ENCODE measurements around the gene VPS51. TPM values are rescaled to one million over a fixed set of nuclear protein-coding genes. Genes with fewer than 3 reads are reported as not detected.

Gene VPS51
- 158 and 214 TPM in 2 replicates for total RNA-seq
- polyA plus RNA-seq (2012), result 71.6 TPM

DNA sequence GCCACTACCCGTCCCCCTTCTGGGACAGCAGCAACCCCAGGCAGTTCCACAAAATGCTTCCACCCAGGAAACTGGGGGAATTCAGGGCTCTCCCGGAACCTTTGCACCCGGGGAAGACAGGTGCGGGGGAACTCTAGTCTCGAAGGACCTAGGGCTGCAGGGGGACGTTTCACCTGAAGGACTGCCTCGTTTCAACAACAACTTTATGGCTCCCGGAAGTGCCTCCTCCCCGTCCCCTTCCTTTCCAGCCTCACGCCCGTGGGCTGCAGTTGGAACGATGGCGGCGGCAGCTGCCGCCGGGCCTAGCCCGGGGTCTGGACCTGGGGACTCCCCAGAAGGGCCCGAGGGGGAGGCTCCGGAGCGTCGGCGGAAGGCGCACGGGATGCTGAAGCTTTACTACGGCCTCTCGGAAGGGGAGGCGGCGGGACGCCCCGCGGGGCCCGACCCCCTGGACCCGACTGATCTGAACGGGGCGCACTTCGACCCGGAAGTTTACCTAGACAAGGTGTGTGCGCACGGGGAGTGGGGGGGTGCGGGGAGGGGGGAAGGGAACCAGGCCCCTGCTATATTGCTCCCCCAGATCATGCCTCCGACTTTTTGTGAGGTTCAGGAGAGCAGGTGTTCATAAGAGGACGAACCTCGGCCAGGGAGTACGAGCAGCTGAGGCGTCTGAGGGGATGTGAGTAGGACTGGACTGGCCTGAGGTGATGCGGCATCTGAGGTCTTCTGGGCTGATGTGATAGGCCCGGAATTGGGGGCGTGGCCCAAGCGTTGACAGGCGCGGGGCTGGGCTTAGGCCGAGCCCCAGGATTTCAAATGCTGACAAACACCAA is at the start of gene VPS51:
TSS of gene VPS51 (plus strand) at position 241 of the 833 bp plus-strand sequence. CDS start at position 278, 37 bp downstream.
- DNase-seq (ENCODE audit: low read depth), result peak; percentile 90

DNA sequence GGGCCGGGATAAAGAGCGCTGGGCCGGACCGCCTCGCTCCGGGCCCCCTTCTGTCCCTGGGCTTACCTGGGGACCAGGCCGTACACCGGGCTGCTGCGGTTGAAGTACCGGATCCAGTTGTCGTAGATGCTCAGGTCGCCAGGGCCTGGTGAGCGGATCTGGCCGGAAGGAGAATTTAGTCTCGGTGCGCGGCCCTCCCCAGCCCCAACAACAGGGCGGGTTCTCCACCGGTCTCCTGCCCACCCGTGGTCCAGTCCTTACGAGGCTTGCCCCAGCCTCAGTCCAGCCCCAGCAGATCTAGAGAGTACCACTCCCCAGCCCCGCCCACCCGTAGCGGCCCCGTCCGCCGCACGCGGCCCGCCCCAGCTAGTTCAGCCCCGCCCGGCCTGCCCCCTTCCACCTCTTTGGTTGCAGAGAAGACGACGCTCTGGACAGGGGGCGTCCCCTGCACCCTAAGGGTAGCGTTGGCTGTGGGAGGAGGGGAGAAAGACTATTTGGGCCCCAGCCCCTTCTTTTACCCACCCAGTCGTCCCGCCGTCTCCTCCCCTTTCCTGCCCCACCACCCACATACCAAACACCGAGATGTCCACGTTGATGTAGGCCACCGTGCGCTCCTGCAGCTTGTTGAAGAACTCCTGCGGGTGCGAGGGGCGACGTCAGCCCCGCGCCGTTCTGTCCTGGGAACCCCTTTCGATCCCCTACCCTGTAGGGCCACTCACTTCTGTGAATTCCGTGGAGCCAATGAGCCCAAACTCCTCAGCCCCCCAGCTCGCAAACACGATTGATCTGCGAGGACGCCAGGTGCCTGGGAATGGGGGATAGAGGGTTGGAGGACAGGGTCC is 48.2 kb upstream of the VPS51 start:
- no peak for DNase-seq (ENCODE audit: low read depth)

DNA sequence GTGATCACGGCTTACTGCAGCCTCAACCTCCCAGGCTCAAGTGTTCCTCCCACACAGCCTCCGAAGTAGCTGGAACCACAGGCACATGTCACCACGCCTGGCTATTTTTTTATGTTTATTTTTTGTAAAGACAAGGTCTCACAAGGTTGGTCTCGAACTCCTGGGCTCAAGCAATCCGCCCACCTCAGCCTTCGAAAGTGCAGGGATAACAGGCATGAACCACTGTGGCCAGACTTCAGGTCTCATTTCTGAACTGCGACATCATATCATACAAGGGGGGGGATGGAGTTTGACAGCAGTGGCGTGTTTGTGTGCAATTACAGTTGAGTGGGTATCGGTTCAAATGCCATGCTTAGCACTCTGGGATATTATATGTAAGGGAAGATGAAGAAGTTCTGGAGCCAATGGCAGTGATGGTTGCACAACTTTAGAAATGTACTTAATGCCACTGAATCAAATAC is 44.6 kb upstream of the VPS51 start:
- no peak for DNase-seq (ENCODE audit: low read depth)

DNA sequence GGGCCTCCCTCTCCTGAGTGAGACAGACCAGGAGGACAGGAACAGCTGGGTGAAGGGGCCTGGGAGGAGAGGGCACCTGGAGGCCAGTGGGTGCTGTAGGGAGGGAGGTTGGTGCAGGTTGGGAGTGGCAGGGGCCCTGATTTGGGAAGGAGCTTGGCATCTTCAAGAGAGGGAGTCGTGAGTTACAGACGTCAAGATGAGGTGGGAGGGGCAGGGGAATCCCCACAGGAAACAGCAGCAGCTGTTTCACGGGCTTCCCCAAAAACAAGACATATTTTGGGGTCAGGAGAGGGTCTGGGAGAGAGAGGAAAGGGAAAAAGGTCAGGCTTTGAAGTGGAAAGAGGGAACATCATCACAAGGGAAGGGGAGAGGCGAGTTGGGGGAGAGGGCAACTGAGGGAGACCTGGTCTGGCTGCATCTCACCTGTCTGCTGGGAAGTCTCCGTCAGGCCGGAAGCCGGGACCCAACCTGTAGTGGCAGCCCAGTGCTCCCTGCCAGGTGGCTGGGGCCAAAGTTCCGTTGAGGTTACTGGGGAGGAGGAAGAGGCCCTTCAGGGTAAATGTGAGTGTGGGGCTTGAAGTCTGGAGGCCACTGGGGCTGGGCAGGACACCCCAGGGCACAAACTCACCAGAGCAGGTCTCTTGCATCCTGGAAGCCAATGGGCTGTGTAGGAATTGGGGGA is 42.0 kb upstream of the VPS51 start:
- DNase-seq (ENCODE audit: low read depth), result no peak

DNA sequence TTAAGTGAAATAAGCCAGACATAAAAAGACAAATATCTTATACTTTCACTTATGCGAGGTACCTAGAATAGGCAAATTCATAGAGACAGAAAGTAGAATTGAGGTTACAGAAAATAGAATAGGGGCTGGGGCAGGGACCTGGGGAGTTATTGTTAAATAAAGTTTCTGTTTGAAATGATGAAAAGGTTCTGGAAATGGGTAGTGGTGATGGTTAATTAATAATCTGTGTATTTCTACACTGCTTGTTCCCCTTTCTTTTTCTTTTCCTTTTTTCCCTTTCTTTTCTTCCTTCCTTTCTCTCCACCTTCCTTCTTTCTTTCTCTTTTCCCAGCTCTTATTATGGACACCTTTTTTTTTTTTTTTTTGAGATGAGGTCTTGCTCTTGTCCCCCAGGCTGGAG is 40.5 kb upstream of the VPS51 start:
- no peak for DNase-seq (ENCODE audit: low read depth)

- DNase-seq (ENCODE audit: low read depth), result no peak
These were observed 39.0 kb upstream of the VPS51 start for GRCh38 chr11:65056999-65057398.

DNA sequence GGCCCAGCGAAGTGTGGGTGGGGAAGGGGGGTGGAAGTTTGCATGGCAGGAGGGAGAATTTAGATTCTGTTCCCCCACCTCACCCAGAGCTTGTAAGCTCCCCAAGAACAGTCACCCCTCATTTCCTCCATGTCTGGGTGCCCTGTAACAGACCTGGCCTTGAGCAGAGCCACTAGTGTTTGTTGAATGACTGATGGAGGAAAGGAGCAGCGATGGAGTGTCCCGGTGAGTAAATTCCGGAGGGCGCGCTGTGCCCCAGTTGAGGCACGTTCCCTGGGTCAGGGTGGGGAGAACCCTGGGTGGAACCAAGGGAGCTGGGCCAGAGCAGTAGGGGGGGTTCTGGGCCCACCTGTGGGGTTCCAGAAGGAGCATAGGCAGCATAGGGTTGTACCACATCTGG is 38.5 kb upstream of the VPS51 start:
- no peak for DNase-seq (ENCODE audit: low read depth)

- DNase-seq (ENCODE audit: low read depth), result no peak
These were observed 38.0 kb upstream of the VPS51 start for GRCh38 chr11:65058012-65058411.

- DNase-seq (ENCODE audit: low read depth), result no peak
These were observed 37.5 kb upstream of the VPS51 start, which contains the start of gene NAALADL1 for GRCh38 chr11:65058419-65059054. NAALADL1 (minus strand) TSS chr11:65058553; CDS start chr11:65058521, 32 bp downstream.

DNA sequence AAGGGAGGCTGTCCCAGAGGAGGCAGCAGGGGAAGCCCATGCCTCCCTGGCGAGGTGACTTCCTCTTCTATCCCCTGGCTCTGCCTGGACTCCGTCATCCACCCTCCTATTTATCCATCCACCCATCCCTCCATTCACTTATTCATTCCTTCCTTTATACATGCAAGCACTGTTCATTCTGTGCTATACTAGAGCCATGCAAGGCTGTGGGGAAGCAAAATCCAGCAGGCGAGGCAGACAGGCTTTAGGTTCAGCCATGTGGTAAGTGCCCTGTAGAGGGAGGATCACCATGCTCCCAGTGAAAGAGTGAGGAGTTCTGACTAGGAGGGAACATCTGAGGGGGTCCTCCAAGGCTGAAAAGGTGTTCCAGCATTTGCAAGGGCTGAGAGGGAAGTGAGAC is 36.5 kb upstream of the VPS51 start:
- no peak for DNase-seq (ENCODE audit: low read depth)

DNA sequence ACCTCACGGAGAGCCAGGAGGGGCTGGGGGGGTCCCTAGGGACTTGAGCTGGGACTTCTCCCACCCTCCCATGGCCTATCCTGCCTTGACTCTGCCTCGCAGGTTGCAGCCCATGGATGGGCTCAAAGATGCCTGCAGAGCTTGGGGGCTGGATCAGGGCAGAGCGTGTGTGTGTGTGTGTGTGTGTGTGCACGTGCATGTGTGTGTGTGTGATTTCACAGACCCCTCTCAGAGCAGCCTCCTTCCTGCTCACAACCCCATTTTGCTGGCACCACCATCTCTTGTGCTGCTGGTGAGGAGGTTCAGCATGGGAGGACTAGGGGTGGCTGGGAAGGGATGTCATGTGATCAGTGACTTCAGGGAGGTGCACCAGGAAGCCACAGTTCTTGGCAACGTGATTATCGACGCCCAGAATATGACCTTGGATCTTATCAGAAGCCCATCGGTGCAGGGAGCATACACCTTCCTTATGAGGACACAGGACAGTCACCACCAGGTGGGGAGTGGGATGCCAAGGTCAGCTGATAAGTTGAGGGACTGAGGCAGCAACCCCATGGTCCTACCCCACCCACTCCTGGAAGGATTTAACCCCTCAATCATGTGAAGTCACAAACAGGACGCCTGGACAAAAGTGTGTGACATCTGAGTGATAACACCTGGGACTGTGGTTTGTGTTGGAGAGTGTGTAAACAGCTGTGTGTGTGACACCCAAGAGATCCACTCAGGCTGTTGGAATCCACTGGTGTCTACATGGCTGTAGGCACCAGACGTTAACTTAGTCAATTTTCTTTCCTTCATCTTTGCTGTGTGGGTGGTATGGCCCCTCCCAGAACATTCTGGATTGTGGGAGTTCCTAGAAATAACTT is 35.8 kb upstream of the VPS51 start:
- peak; percentile 18 for DNase-seq (ENCODE audit: low read depth)

- DNase-seq (ENCODE audit: low read depth), result no peak
These were observed 35.1 kb upstream of the VPS51 start for GRCh38 chr11:65060913-65061408.

DNA sequence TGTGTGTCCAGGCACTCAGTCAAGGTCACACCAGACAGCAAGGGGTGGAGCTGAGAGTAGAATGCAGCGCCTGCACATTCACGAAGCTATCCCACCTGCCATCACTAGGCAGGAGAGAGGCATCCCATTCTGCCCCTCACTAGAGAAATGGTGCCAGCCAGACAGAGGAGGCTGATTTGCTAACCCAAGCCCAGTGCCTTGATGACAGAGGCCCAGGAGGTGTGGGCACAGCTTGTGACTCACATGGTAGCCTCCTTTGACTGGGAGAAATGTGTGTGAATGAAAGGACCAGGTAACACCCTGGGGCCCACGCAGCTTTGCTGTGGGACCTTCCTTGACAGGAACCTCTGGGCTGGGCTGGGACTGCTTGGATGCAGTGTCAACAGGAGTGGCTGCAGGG is 32.5 kb upstream of the VPS51 start:
- DNase-seq (ENCODE audit: low read depth), result no peak

- DNase-seq (ENCODE audit: low read depth), result no peak
These were observed 31.2 kb upstream of the VPS51 start for GRCh38 chr11:65064847-65065240.

GRCh38 chr11:65065851-65066250 is 30.2 kb upstream of the VPS51 start:
- no peak for DNase-seq (ENCODE audit: low read depth)

DNA sequence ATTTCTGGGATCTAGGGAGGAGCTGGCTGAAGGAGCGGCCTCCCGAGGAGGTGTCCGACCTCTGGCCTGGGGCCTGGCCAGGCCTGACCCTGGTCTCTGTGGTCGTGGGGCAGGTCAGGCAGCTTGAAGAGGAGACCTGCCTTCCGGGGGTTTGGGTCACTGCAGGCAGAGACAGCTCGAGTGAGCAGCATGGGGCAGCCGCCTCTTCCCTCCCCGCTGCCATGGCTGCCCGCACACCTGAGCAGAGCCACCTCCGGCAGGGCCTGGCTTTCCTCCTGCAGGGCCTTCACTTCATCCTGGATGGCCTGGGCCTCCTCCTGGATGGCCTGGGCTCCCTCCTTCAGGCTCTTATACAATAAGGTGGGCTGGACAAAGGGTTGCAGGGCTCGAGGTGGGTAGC is 29.7 kb upstream of the VPS51 start:
- no peak for DNase-seq (ENCODE audit: low read depth)

DNA sequence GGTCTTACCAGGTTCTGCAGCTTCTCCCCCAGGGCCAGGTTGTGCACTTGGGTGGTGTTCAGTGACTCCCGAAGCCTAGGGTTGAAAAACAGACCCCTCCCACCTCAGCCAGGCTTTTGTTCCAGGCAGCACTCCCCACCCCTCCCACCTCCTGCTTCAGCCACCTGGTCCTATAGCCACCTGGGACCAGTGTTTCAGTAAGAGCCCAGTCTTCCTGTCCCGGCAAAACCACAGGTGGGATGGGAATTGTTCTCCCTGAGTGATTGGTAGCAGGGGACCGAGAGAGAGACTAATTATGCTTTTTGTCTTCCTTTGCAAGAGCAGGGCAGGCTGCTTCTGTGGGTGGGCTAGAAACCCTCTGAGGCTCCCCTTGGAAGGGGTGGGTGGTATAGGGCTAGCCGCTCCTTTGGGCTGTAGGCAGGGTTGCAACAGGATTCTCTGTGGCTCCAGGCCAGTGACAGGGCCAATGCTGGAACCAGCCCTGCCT is 29.2 kb upstream of the VPS51 start:
- no peak for DNase-seq (ENCODE audit: low read depth)

DNA sequence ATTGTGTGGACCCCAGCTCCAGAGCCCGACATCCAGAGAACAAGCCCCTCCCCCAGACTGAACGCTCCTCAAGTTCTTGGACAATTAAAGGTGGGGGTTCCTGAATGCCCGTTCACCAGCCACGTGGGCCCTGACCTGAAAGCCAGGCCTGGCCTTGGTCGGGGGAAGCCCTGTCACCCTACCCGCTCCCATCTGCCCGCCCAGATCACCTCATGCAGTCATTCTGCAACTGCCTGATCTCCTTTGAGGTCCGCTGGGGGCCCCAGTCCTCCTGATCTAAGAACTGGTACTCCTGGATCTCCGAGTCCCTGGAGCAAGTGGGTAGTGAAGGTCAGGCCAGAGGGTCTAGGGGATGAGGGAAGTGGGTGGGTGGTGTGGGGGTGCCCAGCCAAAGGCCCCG is 28.6 kb upstream of the VPS51 start:
- no peak for DNase-seq (ENCODE audit: low read depth)

DNA sequence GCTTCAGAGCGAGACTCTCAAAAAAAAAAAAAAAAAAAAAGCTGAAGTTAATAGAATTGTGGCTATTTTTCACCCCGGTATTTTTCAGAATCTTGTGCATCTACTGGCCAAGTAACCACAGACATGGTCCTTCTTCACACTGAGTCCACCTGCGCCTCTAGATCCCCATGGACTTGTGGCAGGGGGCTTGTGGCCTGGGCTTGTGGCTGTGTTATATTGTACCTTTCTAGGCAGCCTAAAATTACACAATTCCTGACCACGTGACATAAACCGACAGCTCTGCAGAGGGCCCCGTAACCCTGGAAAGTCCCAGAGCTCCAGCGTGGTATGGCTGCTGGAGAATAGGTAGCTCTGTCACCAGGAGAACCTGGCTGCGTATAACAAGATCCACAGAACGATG is 26.8 kb upstream of the VPS51 start:
- DNase-seq (ENCODE audit: low read depth), result no peak

Data from myocyte (in vitro differentiated cells).